HG02678 (cell line): ENCODE results near the gene PMM2.
A peak's percentile ranks its signal among the peaks of the same experiment; 100 is the strongest.
"Not testable (repeated sequence)": the region's sequence is repeated elsewhere in the genome, so short reads cannot be mapped to it uniquely, and the experiment has no call there.

ENCODE experiments used
- ATAC-seq: cut with Tn5 transposase; IDR thresholded peaks from one replicate; pipeline ENCODE4 v1.9.1; 2021; ENCODE audit warnings: mild to moderate bottlenecking, moderate library complexity; ENCODE audit not compliant: unreplicated experiment

The PMM2 gene

DNA sequence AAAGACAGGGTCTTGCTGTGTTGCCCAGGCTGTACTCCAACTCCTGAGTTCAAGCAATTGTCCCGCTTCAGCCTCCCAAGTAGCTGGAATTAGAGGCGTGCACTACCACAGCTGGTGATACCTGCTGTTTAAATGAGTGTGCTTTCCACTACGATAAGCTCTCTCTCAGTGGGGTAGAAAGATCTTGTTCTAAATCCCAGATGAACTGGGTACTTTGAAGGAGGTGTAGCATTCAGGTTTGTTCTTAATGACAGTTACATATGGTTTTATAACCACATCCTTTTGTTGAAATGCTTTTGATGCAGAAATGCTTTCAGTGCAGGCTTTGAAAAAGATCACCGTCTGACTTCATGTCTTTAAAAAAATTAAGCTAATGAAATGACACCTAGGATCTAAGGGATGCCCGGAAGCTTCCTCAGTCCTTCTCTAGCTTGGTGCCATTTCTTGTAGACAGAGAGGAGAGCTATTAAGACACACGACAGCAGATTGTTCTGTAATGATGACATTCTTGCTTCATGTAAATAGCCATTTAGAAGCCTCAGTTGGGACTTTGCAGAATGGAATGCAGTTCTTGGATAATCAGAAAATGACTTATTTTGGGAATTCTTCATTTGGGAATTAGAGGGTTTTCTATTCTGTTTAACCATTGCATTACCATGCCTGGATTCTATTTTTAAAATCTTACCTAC is 19.5 kb downstream of the PMM2 start:
- ATAC-seq = no peak

- ATAC-seq = peak; percentile 81
These were observed 21.0 kb downstream of the PMM2 start for GRCh38 chr16:8818504-8819270.

- no peak for ATAC-seq
These were observed 21.9 kb downstream of the PMM2 start for GRCh38 chr16:8819411-8820034.

DNA sequence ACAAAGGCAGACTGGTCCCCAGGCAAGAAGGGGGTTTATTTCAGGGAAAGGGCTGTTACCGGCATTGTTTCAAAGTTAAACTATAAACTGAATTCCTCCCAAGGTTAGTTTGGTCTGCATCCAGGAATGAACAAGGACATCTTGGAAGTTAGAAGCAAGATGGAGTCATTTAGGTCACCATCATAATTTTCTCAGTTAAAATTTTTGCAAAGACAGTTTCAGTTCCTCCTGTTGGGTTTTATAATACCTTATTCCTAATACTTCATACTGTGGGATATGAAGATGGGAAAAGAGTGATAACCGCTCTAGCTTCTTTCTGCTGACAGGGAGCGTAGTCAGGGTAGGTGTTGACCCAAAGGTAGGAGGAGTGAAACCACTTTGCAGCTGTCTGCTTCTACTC is 24.8 kb downstream of the PMM2 start:
- no peak for ATAC-seq

DNA sequence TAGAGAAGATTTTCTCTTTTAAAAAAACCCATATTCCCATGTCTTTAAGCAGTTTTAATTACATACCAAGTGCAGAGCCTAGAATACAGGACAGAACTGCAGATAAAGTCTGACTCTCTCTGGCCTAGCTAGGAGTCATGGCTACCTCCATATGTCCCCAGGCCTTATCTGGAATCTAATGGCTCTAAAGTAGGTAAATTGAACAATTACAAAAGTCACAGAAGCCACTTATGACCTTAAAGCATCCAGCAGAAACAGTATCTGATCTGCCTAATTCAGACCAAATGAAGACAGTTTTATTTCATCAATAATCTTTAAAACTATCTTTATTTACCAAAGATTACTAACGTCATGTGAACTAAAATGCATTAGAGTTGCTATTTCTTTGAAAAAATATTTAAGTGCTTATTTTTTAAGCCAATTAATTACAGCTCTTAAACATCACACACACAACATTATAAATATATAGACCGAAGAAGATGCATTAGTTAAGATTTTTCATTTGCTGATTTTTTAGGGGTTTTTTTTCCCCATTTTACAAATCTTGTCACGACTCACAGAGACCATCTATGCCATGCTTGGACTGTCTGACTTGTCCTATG is 28.7 kb downstream of the PMM2 start:
- no peak for ATAC-seq

DNA sequence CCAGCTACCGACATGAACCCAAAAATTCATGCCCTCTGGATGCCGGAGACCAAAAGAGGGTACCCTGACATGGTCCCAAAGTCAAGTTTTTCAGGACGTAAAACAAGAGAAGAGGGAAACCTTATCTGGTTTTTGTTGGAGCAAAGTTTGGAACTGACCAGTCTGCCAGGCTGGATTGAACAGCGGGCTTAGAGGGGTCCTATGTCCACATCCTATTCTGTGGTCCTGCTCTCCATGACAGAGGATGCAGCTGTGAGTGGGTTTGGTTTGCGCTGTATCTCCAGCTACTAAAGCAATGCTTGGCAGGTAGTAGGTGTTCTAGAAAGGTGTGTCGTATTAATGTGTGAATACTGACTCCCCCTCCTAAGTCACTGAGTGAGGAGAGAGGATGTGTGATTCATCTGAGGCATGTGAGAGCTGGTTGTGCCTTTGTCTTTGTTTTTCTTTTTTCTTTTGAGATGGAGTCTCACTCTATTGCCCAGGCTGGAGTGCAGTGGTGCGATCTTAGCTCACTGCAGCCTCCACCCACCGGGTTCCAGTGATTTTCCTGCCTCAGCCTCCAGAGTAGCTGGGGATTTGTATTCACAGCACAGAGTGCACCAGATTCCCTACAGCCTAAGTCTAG is 31.0 kb downstream of the PMM2 start:
- no peak for ATAC-seq

DNA sequence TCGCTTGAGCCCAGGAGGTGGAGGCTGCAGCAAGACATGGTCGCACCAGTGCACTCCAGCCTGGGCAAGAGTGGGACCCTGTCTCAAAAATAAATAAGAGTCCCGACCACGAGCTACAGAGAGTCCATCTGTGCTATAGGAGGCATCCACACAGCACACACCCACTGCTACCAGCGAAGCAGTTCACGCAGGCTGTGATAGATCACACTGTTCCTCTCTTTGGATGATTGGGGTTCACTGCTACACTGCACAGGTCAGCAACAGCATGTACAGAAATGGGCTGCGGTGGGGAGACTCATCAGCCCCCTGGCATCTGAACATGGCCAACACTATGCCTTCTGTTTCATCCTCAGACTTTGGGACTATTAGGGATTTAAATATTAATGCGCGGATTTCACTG is 33.8 kb downstream of the PMM2 start:
- ATAC-seq = no peak

- no peak for ATAC-seq
These were observed 34.5 kb downstream of the PMM2 start for GRCh38 chr16:8831871-8832716.

DNA sequence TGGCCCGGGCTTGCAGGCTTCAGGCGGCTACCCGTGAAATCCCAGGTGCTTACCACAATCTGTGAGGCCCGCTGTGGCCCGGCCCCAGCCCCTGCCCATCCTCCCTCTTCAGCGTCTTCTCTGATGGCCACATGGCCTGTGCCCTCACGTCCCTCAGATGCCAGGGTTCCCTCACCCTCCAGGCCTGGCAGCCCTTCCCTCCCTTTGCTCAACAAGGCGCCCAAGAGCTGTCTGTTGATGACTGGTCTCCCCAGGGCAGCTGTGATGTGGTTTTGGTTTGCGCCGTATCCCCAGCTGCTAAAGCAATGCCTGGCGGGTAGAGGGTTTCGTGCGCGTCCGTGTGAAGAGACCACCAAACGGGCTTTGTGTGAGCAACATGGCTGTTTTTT is 35.1 kb downstream of the PMM2 start:
- no peak for ATAC-seq

DNA sequence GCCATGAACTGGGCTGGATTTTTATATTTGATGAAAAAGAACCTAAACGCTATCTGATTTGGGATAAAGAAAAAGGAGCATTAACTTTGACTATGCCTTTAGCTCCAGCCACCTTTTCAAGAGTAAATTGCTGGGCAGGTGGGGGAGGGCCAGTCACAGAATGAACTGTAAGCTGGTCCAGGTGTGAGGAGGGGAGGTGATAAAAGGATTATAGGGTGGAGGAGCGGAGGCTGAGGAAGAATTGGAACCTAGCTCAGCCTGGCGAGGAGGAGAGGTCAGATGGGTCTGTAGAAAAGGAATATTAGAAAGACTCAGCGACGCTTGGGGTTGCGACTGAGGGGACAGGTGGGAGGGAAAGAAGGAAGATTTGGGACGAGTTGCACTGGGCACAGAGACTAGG is 39.2 kb downstream of the PMM2 start:
- not testable (repeated sequence) for ATAC-seq

DNA sequence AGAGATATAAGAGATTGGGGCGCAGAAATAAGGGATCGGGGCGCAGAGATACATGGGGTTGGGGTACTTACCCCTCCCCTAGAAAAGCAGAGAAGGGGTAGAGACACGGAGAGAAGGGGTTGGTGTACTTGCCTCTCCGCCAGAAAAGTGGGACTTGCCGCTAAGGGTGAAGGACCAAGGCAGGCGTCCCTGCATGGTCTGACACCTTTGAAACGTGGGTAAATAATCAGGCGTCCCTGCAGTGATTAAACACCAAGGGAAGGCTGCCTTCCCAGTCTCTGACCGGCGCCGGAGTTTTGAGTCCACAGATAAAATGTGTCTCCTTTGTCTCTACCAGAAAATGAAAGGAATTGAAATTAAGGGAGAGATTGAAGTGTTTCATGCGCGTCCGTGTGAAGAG is 40.0 kb downstream of the PMM2 start:
- ATAC-seq = not testable (repeated sequence)

DNA sequence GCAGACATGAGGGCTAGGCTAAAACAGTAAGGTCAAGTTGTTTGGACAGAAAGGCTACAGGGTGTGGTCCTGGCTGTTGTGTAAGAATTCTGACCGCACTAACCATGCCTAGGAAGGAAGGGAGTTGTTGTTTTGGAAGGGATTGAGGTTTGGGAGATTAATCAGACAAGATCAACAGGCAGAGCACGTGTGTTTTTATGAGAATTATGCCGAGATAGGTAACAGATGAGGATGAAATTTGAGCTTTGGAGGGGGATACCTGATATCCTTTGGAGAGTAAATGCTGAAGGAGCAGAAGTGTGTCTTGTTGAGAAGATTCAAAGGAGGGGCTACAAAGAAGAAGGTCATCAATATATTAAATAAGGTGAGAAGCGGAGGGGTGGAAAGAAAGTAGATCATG is 44.4 kb downstream of the PMM2 start:
- ATAC-seq = not testable (repeated sequence)

DNA sequence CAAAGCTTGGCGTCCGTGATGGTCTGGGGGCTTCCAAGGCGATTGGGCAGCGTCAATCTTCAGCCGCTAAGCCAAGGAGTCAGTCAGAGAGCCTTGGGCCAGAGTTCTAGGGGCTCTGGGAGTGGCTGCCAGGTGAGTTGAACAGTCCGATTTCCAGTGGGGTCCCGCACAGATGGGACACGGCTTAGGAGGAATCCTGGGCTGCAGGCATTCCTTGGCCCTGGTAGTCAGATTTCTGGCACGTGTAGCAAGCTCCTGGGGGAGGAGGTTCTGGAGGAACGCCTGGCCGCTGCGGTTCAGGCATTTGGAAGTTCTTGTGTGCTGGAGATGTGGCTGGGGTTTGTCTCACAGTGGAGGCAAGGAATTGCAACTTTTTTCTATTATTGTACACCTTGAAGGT is 45.7 kb downstream of the PMM2 start:
- not testable (repeated sequence) for ATAC-seq

- no peak for ATAC-seq
These were observed 48.2 kb downstream of the PMM2 start for GRCh38 chr16:8845699-8846298.

DNA sequence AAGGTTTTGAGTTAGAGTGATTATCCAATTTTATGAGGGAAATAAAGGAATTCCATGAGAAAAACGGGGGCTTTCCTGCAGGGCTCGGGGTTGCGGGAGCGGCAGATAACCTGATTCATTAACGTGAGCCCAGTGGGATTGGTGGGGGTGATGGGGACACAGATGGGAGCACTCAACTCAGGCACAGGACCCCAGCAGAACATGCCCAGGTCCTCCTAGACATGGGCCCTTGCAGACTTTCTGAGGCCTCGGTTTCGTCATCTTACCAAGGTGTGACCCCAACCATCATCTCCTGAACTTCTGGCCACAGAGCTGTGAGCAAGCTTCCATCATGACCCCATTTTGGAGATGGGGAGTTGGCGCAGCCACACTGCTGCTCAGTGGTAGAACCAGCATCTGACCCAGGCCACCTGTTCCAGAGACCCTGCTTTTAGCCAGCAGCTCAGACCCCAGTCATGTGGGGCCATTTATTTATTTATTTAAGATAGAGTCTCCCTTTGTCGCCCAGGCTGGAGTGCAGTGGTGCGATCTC is 48.8 kb downstream of the PMM2 start:
- no peak for ATAC-seq

DNA sequence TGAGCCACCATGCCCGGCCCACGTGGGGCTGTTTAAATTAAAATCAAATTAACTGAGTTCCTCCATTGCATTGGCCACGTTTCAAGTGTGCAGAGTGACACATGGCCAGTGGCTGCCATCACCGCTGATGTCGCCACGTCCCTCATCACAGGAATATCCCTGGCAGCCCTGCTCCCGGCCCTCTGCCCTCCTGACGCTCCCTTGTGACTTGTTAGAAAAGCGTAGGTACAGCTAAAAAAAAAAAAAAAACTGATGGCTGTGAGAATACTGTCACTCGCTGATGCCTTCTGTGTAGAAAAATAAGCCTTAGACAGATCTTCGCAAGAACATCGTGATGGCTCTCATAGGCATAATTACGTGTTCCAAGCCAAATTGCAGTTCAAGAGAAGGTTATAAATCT is 49.5 kb downstream of the PMM2 start:
- ATAC-seq = no peak

DNA sequence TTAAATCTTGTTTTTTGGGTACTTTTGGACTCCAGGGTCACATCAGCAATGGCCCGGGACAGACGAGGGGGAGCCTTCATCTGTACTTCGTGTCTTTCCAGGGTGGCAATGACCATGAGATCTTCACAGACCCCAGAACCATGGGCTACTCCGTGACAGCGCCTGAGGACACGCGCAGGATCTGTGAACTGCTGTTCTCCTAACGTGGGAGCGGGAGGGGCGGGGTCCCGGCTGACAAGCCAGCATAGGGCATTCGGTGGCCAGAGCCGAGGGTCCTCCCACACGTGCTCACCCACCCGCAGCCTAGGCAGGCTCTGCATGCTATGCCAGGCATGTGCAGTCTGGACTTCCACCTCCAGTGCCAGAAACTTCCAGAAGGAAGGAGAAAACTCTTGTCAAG is 50.0 kb downstream of the PMM2 start:
- no peak for ATAC-seq

DNA sequence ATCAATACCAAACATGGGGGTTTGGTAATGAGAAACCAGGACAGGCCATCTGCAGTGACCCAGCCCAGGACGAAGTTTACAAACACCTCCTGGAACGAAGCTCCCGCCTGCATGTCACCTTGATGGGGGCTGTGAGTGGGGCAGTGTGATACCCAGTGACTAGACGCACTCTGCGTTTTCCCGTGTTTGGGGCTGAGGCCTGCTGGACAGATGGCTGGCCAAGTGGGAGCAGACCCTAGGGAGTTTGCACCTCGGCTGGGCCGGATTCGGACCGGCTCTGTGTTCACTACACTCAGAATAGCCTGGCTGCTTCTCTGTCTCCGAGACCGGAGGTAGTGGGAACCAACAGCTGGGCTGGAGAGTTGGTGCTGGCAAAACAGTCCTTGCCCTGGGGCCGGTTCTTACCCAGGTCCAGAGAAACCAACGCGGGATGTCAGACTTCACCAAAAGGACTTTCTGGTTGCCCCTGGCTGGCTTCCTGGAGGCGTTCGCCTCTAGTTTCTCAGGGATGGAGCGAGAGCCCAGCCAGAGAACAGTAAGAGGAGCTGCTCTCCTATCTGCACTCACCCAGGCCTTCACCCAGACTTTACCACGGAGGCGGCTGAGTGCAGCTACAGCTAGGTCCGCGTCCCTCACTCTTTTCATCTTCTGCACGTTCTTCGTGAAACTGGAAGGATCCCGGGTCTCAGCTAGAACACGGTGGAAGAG is 50.7 kb downstream of the PMM2 start:
- ATAC-seq = no peak

- no peak for ATAC-seq
These were observed 51.3 kb downstream of the PMM2 start for GRCh38 chr16:8848939-8849391.
